ENCODE measurements around the gene RHBDF1.

RHBDF1 gene

GRCh38 chr16:104355-104754 lies 31.9 kb upstream of the RHBDF1 start:
- H3K9ac ChIP-seq (ENCODE audit: low read length): no peak overlapping the region
- no peaks in the 10 kb centered on the region for H3K9me2 ChIP-seq (replicated peaks; ENCODE audit: insufficient read depth, low read length)
- TF ChIP-seq EZH2phosphoT487 (conservative IDR thresholded peaks at IDR 0.05; ENCODE audit: low read length) (no peak), CTCF (IDR thresholded peaks at IDR 0.05; ENCODE audit: insufficient read depth, low read length, poor library complexity, severe bottlenecking) (no peak)
- H4K20me1 ChIP-seq (ENCODE audit: low read depth, low read length): no peaks in the 10 kb centered on the region
- no peaks in the 10 kb centered on the region for H3K9me3 ChIP-seq (ENCODE audit: insufficient read depth, low read length)
- no peaks in the 10 kb centered on the region for H3K36me3 ChIP-seq (ENCODE audit: low read length)
- H3K27me3 ChIP-seq (ENCODE audit: low read length): no peaks in the 10 kb centered on the region
- no peak overlapping the region for H2AFZ ChIP-seq (ENCODE audit: low read depth, low read length, severe bottlenecking)
- no peak overlapping the region for H3K4me3 ChIP-seq (ENCODE audit: insufficient read depth, low read length, poor library complexity, severe bottlenecking)
- no peaks in the 10 kb centered on the region for H3F3A ChIP-seq (ENCODE audit: insufficient read depth)
- H3K27ac ChIP-seq (ENCODE audit: low read depth, low read length): no peak overlapping the region
- no peak overlapping the region for H3K4me2 ChIP-seq (ENCODE audit: low read depth, low read length, poor library complexity, severe bottlenecking)
- no peaks in the 10 kb centered on the region for H3K79me2 ChIP-seq (ENCODE audit: insufficient read depth, low read length)

- no peak overlapping the region for H3K4me3 ChIP-seq (ENCODE audit: insufficient read depth, low read length, poor library complexity, severe bottlenecking)
- no peak overlapping the region for H2AFZ ChIP-seq (ENCODE audit: low read depth, low read length, severe bottlenecking)
- no peaks in the 10 kb centered on the region for H4K20me1 ChIP-seq (ENCODE audit: low read depth, low read length)
- H3K4me2 ChIP-seq (ENCODE audit: low read depth, low read length, poor library complexity, severe bottlenecking): no peak overlapping the region
- no peaks in the 10 kb centered on the region for H3K79me2 ChIP-seq (ENCODE audit: insufficient read depth, low read length)
- no peaks in the 10 kb centered on the region for H3K9me2 ChIP-seq (replicated peaks; ENCODE audit: insufficient read depth, low read length)
- no peak overlapping the region for H3K27ac ChIP-seq (ENCODE audit: low read depth, low read length)
- H3K9me3 ChIP-seq (ENCODE audit: insufficient read depth, low read length): no peaks in the 10 kb centered on the region
- H3K36me3 ChIP-seq (ENCODE audit: low read length): no peaks in the 10 kb centered on the region
- no peaks in the 10 kb centered on the region for H3F3A ChIP-seq (ENCODE audit: insufficient read depth)
- no peaks in the 10 kb centered on the region for H3K27me3 ChIP-seq (ENCODE audit: low read length)
- no peak overlapping the region for H3K9ac ChIP-seq (ENCODE audit: low read length)
- no peak for TF ChIP-seq EZH2phosphoT487 (conservative IDR thresholded peaks at IDR 0.05; ENCODE audit: low read length)
- no peak for TF ChIP-seq CTCF (IDR thresholded peaks at IDR 0.05; ENCODE audit: insufficient read depth, low read length, poor library complexity, severe bottlenecking)
These were observed 29.8 kb upstream of the RHBDF1 start for GRCh38 chr16:102060-102855.

DNA sequence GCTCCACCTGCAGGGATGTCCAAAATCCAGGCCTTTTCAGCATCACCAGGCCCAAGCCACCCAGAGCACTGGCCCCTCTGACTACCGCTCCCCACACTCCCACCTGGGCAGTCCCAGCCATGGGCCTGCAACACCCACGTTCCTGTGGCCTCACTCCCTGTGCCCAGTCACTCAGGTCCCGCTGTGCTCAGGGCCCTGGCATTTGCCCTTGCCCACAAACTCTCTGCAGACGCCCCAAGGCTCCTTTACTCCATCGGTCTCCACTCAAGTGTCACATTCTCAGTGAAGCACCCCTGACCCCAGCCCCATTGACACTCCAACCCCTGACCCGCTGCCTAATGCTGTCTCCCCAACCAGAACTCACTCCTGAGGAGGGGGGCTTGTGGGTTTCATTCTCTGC lies 29.2 kb upstream of the RHBDF1 start:
- Histone ChIP-seq H2AFZ (ENCODE audit: low read depth, low read length, severe bottlenecking) (no peak overlapping the region), H3K27ac (ENCODE audit: low read depth, low read length) (no peak overlapping the region)

More for the DNA sequence above, 29.2 kb upstream of the RHBDF1 start:
- no peak overlapping the region for H3K9ac ChIP-seq (ENCODE audit: low read length)
- H3K4me3 ChIP-seq (ENCODE audit: insufficient read depth, low read length, poor library complexity, severe bottlenecking): no peak overlapping the region
- no peaks in the 10 kb centered on the region for H3K36me3 ChIP-seq (ENCODE audit: low read length)
- no peak overlapping the region for H3K4me2 ChIP-seq (ENCODE audit: low read depth, low read length, poor library complexity, severe bottlenecking)
- H3K79me2 ChIP-seq (ENCODE audit: insufficient read depth, low read length): no peaks in the 10 kb centered on the region
- no peaks in the 10 kb centered on the region for H3F3A ChIP-seq (ENCODE audit: insufficient read depth)
- TF ChIP-seq CTCF (IDR thresholded peaks at IDR 0.05; ENCODE audit: insufficient read depth, low read length, poor library complexity, severe bottlenecking) (no peak), EZH2phosphoT487 (conservative IDR thresholded peaks at IDR 0.05; ENCODE audit: low read length) (no peak)
- H4K20me1 ChIP-seq (ENCODE audit: low read depth, low read length): no peaks in the 10 kb centered on the region
- no peaks in the 10 kb centered on the region for H3K9me2 ChIP-seq (replicated peaks; ENCODE audit: insufficient read depth, low read length)
- H3K27me3 ChIP-seq (ENCODE audit: low read length): no peaks in the 10 kb centered on the region
- H3K9me3 ChIP-seq (ENCODE audit: insufficient read depth, low read length): no peaks in the 10 kb centered on the region

Measured in SU-DHL-6 (cell line).